Body of pancreas (tissue), 4 donors: ENCODE results near the gene GTF2H1. TPM values are rescaled to one million over a fixed set of nuclear protein-coding genes. Genes with fewer than 3 reads are reported as not detected.
A peak's percentile ranks its signal among the peaks of the same experiment; 100 is the strongest.

Source experiments
- ATAC-seq: fragments of 150-250 bp; one replicate; pipeline ENCODE4 v1.9.1; 2016
- DNase-seq, 4 donors: peaks; one replicate each; pipeline ENCODE4 v3.0.0-alpha.2; 2019
- H3K27ac ChIP-seq, 4 donors: fragments of 200-600 bp; sonication (generic); 1 replicate in 3 of 4; 2 replicates in 1 of 4; pipeline versions ENCODE4 v1.5.1 to v1.6.1; 2016 to 2019; ENCODE audit warnings: mild to moderate bottlenecking in 1 of 4, mixed read lengths in 1 of 4, moderate library complexity in 1 of 4
- H3K27me3 ChIP-seq, 2 donors: fragments of 200-600 bp; sonication (generic); one replicate each; pipeline ENCODE4 v1.6.0; 2016; ENCODE audit warnings: mild to moderate bottlenecking in 1 of 2
- H3K36me3 ChIP-seq, 2 donors: fragments of 200-600 bp; sonication (generic); replicated peaks in 1 of 2; 2 replicates each; pipeline ENCODE4 v1.5.1; 2016; ENCODE audit warnings: low read depth in 2 of 2; ENCODE audit not compliant: insufficient read depth in 1 of 2
- H3K4me1 ChIP-seq: fragments of 200-600 bp; sonication (generic); one replicate; pipeline ENCODE4 v1.6.0; 2016
- H3K4me3 ChIP-seq, 2 donors: fragments of 200-600 bp; sonication (generic); 1 replicate in 1 of 2; 2 replicates in 1 of 2; pipeline ENCODE4 v1.5.1; 2016 to 2019
- H3K9me3 ChIP-seq, 3 donors: fragments of 200-600 bp; sonication (generic); 1 replicate in 2 of 3; 2 replicates in 1 of 3; pipeline ENCODE4 v1.5.1; 2016
- POLR2A ChIP-seq, 3 donors: fragments of 450-650 bp; IDR thresholded peaks; one replicate each; pipeline ENCODE4 v1.6.1; 2016; ENCODE audit warnings: antibody characterized with exemption in 3 of 3, mild to moderate bottlenecking in 2 of 3
- WGBS, 2 donors: methylation state at CpG; one replicate each; pipeline ENCODE4 v1.1.5; 2017; 5-methylcytosine and 5-hydroxymethylcytosine counted together
- intact Hi-C: fragments of 100-400 bp; cut with DNase I; formaldehyde crosslinking; loops from one replicate; pipeline ENCODE4 v1.15.1; 2023
- total RNA-seq, 2 donors: library from RNA; depleted of rRNA; stranded (reverse); fragments of >200 nt; gene quantifications; one replicate each; pipeline ENCODE4 v1.1.0, GENCODE V29; 2016
- TF ChIP-seq, protein P1 (sequence below), 7 experiments: fragments of 450-650 bp in 4 of 7; fragments of 200-600 bp in 3 of 7; sonication (generic) in 3 of 7; IDR thresholded peaks; one replicate each; pipeline ENCODE4 v1.5.1; 2016 to 2019; ENCODE audit warnings: antibody characterized with exemption in 7 of 7

Gene GTF2H1
- total RNA-seq, 2 donors from 2014 or later, result 26.5 to 48.5 TPM

DNA sequence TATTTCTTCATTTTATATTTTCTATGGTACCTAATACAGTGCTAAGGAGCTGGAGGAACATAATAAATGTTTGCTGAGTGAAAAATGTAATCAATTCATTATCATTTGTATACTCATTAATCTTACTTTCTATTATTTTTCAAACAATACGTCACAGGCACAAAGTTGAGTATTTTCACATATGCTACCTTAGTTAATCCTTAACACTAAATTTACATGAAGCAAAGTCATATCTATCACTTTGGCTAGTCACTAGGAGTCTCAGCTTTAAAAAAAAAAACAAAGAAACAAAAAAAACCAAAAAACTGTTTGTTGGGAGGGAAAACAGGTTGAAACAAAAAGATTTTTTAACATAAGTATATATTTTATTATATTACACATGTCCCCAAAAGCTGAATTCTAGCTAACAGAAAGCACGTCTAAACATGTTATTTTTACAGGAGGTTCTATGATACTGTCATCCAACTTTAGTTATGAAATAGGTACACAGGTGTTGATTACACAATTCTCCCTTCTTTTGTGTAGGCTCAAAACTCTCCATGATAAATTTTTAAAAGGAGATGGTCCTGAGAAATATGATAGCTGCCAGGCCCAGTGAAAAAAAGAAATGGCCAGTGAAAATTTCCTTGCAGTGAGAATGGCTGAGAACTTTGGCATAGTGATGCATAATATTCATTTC is 14.8 kb upstream of the GTF2H1 start:
- DNase-seq (no peak), ATAC-seq (peak; percentile 76)
- no peaks in the 10 kb centered on the region for H3K9me3 ChIP-seq
- no peak overlapping the region for H3K4me3 ChIP-seq
- H3K36me3 ChIP-seq, result peaks cover 0 to 2% of the 10 kb centered on the region in 2 donors
- peak overlapping the region in 3 of 4 donors; percentile 4 to 76 (median 39) for H3K27ac ChIP-seq
- H3K4me1 ChIP-seq, result peaks cover 25% of the 10 kb centered on the region
- intact Hi-C loops, result no loop called here
- H3K27me3 ChIP-seq, result no peaks in the 10 kb centered on the region
- no peak for TF ChIP-seq POLR2A (IDR thresholded peaks at IDR 0.05)
- TF ChIP-seq, protein P1, sequence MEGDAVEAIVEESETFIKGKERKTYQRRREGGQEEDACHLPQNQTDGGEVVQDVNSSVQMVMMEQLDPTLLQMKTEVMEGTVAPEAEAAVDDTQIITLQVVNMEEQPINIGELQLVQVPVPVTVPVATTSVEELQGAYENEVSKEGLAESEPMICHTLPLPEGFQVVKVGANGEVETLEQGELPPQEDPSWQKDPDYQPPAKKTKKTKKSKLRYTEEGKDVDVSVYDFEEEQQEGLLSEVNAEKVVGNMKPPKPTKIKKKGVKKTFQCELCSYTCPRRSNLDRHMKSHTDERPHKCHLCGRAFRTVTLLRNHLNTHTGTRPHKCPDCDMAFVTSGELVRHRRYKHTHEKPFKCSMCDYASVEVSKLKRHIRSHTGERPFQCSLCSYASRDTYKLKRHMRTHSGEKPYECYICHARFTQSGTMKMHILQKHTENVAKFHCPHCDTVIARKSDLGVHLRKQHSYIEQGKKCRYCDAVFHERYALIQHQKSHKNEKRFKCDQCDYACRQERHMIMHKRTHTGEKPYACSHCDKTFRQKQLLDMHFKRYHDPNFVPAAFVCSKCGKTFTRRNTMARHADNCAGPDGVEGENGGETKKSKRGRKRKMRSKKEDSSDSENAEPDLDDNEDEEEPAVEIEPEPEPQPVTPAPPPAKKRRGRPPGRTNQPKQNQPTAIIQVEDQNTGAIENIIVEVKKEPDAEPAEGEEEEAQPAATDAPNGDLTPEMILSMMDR (IDR thresholded peaks at IDR 0.05), result no peak
- 26 to 43% methylated on average over 2 of the region's 2 CpGs for WGBS, 2 donors

DNA sequence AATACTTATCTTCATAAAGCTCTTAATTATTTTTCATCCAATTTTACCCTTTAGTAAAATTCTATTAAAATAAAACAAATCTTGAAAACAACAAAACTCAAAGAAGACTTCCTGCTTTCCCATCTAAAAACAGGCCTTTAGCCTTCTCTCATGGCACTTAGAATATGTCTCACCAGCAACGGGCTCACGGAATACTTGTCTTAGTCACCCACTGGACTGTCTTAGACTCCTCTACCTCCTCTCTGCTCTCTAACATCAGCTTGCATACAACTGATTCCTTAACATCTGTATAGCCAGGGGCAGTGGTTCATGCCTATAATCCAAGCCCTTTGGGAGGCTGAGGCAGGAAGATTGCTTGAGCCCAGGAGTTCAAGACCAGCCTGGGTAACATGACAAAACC is 14.1 kb upstream of the GTF2H1 start:
- peaks cover 0 to 2% of the 10 kb centered on the region in 2 donors for H3K36me3 ChIP-seq
- no peaks in the 10 kb centered on the region for H3K27me3 ChIP-seq
- peak overlapping the region in 3 of 4 donors; percentile 4 to 76 (median 39) for H3K27ac ChIP-seq
- DNase-seq (no peak), ATAC-seq (no peak)
- intact Hi-C loops, result no loop called here
- H3K9me3 ChIP-seq, result no peaks in the 10 kb centered on the region
- 89 to 94% methylated on average over 2 of the region's 2 CpGs for WGBS, 2 donors
- no peak overlapping the region for H3K4me3 ChIP-seq
- TF ChIP-seq, protein P1 (IDR thresholded peaks at IDR 0.05), result no peak
- TF ChIP-seq POLR2A (IDR thresholded peaks at IDR 0.05), result no peak
- peaks cover 31% of the 10 kb centered on the region for H3K4me1 ChIP-seq

DNA sequence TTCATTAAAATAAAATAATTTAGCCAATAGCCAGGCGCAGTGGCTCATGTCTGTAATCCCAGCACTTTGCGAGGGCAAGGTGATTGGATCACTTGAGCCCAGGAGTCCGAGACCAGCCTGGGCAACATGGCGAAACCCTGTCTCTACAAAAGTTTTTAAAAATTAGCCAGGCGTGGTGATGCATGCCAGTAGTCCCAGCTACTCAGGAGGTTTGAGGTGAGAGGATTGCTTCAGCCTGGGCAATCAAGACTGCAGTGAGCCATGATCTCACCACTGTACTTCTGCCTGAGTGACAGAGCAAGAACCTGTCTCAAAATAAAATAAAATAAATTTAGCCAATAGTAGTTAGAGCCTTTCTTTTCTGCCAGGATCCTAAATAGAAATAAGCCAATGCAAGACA is 12.7 kb upstream of the GTF2H1 start:
- peaks cover 40% of the 10 kb centered on the region for H3K4me1 ChIP-seq
- 94 to 96% methylated on average over 5 of the region's 5 CpGs for WGBS, 2 donors
- no peaks in the 10 kb centered on the region for H3K27me3 ChIP-seq
- DNase-seq (no peak), ATAC-seq (no peak)
- H3K27ac ChIP-seq, result no peak overlapping the region
- H3K36me3 ChIP-seq, result peaks cover 0 to 2% of the 10 kb centered on the region in 2 donors
- no peak overlapping the region for H3K4me3 ChIP-seq
- H3K9me3 ChIP-seq, result no peaks in the 10 kb centered on the region
- TF ChIP-seq POLR2A (IDR thresholded peaks at IDR 0.05), result no peak
- TF ChIP-seq, protein P1 (IDR thresholded peaks at IDR 0.05), result no peak
- intact Hi-C loops, result no loop called here

DNA sequence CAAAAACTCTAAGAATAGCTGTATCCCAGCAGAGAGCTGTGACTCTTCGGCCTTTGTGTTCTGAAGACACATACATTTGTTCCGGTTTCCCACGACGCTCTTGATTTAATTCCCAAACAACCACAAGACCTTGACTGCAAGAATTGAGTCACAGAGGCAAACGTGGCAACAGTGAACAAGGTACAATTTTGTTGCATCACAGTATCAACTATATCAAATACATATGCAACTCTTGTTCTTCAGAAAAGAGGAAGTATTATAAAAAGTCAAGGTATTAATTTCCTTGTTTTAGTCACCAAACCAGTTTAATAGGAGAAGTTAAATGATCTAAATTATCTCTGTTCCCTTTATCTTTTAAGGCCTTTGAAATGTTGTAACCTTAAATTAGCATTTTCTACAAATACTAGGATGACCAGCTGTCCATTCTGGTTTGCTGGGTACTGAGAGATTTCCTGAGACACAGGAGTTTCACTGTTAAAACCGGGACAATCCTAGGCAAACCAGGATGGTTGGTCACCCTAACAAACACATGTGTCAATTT is 11.5 kb upstream of the GTF2H1 start:
- Histone ChIP-seq H3K4me1 (peaks cover 40% of the 10 kb centered on the region), H3K9me3 (no peaks in the 10 kb centered on the region), H3K27ac (peak overlapping the region in 2 of 4 donors; percentile 6 to 65), H3K4me3 (no peak overlapping the region), H3K27me3 (no peaks in the 10 kb centered on the region), H3K36me3 (peaks cover 0 to 2% of the 10 kb centered on the region in 2 donors)
- TF ChIP-seq, protein P1 (IDR thresholded peaks at IDR 0.05), result no peak
- no peak for TF ChIP-seq POLR2A (IDR thresholded peaks at IDR 0.05)
- DNase-seq (peak in 2 of 4 donors; percentile 18 to 34), ATAC-seq (no peak)
- intact Hi-C loops, result no loop called here
- WGBS, 2 donors, result 57 to 69% methylated on average over 6 of the region's 6 CpGs
